Measurements from ENCODE around the gene USP5.

USP5 gene

GRCh38 chr12:6851921-6852650, at the start of gene USP5:
USP5 (plus strand) TSS chr12:6852150; CDS start chr12:6852180, 30 bp downstream.
- peak; percentile 99 for DNase-seq (ENCODE audit: low read depth, low spot score)

- no peak for DNase-seq (ENCODE audit: low read depth, low spot score)
Measured at GRCh38 chr12:6807170-6807569, 44.8 kb upstream of the USP5 start.

- no peak for DNase-seq (ENCODE audit: low read depth, low spot score)
Measured at GRCh38 chr12:6809056-6809455, 42.9 kb upstream of the USP5 start.

- DNase-seq (ENCODE audit: low read depth, low spot score): no peak
Measured at GRCh38 chr12:6810758-6811157, 41.2 kb upstream of the USP5 start.

- DNase-seq (ENCODE audit: low read depth, low spot score): no peak
Measured at GRCh38 chr12:6813363-6813762, 38.6 kb upstream of the USP5 start.

- DNase-seq (ENCODE audit: low read depth, low spot score): no peak
Measured at GRCh38 chr12:6816598-6816997, 35.4 kb upstream of the USP5 start.

GRCh38 chr12:6817098-6817497, 34.9 kb upstream of the USP5 start:
- DNase-seq (ENCODE audit: low read depth, low spot score): no peak

- no peak for DNase-seq (ENCODE audit: low read depth, low spot score)
Measured at GRCh38 chr12:6817662-6818157, 34.2 kb upstream of the USP5 start.

- DNase-seq (ENCODE audit: low read depth, low spot score): peak; percentile 25
Measured at GRCh38 chr12:6818222-6818621, 33.7 kb upstream of the USP5 start.

GRCh38 chr12:6818645-6819044, 33.3 kb upstream of the USP5 start:
- DNase-seq (ENCODE audit: low read depth, low spot score): no peak

GRCh38 chr12:6819106-6820030, 32.6 kb upstream of the USP5 start:
- peak; percentile 7 for DNase-seq (ENCODE audit: low read depth, low spot score)

GRCh38 chr12:6820166-6820565, 31.8 kb upstream of the USP5 start:
- peak; percentile 6 for DNase-seq (ENCODE audit: low read depth, low spot score)

GRCh38 chr12:6821591-6822425, 30.1 kb upstream of the USP5 start, which contains the start of gene GPR162:
GPR162 (plus strand) TSS chr12:6821821; CDS start chr12:6823899, 2,078 bp downstream.
- peak; percentile 71 for DNase-seq (ENCODE audit: low read depth, low spot score)

- DNase-seq (ENCODE audit: low read depth, low spot score): no peak
Measured at GRCh38 chr12:6822426-6823135, 29.4 kb upstream of the USP5 start.

GRCh38 chr12:6823182-6824084, 28.5 kb upstream of the USP5 start:
- peak; percentile 84 for DNase-seq (ENCODE audit: low read depth, low spot score)

- peak; percentile 10 for DNase-seq (ENCODE audit: low read depth, low spot score)
Measured at GRCh38 chr12:6824085-6824775, 27.7 kb upstream of the USP5 start.

- peak; percentile 11 for DNase-seq (ENCODE audit: low read depth, low spot score)
Measured at GRCh38 chr12:6824901-6825381, 27.0 kb upstream of the USP5 start.

GRCh38 chr12:6825398-6826124, 26.4 kb upstream of the USP5 start:
- DNase-seq (ENCODE audit: low read depth, low spot score): peak; percentile 96

All from ELF-1 (cell line).